Large intestine (tissue), 3 donors: Measurements from ENCODE around the gene DRG2. TPM values are rescaled to one million over a fixed set of nuclear protein-coding genes. Genes with fewer than 3 reads are reported as not detected.

Experiments used
- DNase-seq, 2 donors: peaks; one replicate each; pipeline versions ENCODE4 v3.0.0 to v3.0.0-alpha.2; 2013
- H3K27ac ChIP-seq: one replicate; pipeline ENCODE4 v1.5.1; 2013; ENCODE audit warnings: low read length
- H3K27me3 ChIP-seq: 2 replicates; pipeline ENCODE4 v1.6.1; 2013; ENCODE audit warnings: low read length; ENCODE audit not compliant: control insufficient read depth, insufficient read depth
- H3K36me3 ChIP-seq: 2 replicates; pipeline ENCODE4 v1.6.1; 2013; ENCODE audit warnings: low read length; ENCODE audit not compliant: control insufficient read depth, insufficient read depth
- H3K4me1 ChIP-seq: one replicate; pipeline ENCODE4 v1.6.1; 2013; ENCODE audit warnings: low read length; ENCODE audit not compliant: control insufficient read depth, insufficient read depth
- H3K4me3 ChIP-seq: one replicate; pipeline ENCODE4 v1.5.1; 2013; ENCODE audit warnings: low read length
- H3K9me3 ChIP-seq: one replicate; pipeline ENCODE4 v1.6.1; 2013; ENCODE audit warnings: mild to moderate bottlenecking, low read depth, low read length, moderate library complexity; ENCODE audit not compliant: control insufficient read depth
- WGBS: methylation state at CpG from one replicate; pipeline ENCODE4 v1.1.5; 2013; ENCODE audit warnings: low lambda C conversion rate; ENCODE audit not compliant: insufficient coverage; 5-methylcytosine and 5-hydroxymethylcytosine counted together
- polyA plus RNA-seq: library from polyadenylated mRNA; unstranded; fragments of 120-200 nt; gene quantifications from one replicate; pipeline ENCODE4 v1.2.1, GENCODE V29; 2013

DRG2 gene
- polyA plus RNA-seq, 1 donor: 38.1 TPM

DNA sequence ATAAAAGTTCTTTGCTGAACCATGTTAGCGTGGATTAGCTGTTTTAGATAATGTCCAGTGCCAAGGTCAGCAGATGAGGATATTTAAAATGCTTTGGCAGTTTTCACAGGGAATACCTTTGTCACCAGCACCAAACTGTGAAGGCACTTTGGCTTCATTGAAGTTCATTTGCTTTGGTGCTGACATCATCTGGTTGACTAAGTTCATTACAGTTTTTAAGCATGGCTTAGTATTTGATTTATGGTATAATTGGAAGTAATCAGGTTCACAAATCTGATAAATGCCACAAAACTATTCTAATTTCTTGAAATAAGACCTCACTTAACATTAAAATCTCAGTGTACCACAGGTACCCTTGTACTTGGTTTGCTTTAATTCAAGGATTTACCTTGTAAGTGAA, 44.3 kb upstream of the DRG2 start:
- no peak overlapping the region for H3K4me3 ChIP-seq
- no CpG with 5 or more reads among the region's 1 CpG for WGBS
- H3K36me3 ChIP-seq: peaks cover 20% of the 10 kb centered on the region
- H3K4me1 ChIP-seq: peaks cover 9% of the 10 kb centered on the region
- no peaks in the 10 kb centered on the region for H3K9me3 ChIP-seq
- H3K27me3 ChIP-seq: no peaks in the 10 kb centered on the region
- H3K27ac ChIP-seq: no peak overlapping the region
- no peak for DNase-seq

DNA sequence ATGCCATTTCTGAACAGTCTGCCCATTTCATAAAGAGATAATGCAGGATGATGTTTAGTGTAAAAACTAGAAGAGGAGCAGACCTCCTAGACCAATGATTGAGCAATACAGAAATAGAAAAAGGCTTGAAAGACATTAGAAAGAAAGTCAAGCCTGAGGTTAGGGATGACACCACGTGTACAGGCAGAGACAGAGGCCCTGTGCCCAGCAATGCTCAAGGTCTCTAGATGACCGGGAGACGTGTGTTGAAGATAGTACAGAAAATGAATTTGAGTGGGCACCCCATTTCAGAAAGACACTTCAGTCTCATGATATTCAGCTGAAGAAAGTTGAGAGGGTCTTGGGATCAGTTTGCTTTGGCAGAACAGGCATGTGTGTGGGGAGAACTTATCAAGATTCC, 43.1 kb upstream of the DRG2 start:
- no CpG with 5 or more reads among the region's 3 CpGs for WGBS

DNA sequence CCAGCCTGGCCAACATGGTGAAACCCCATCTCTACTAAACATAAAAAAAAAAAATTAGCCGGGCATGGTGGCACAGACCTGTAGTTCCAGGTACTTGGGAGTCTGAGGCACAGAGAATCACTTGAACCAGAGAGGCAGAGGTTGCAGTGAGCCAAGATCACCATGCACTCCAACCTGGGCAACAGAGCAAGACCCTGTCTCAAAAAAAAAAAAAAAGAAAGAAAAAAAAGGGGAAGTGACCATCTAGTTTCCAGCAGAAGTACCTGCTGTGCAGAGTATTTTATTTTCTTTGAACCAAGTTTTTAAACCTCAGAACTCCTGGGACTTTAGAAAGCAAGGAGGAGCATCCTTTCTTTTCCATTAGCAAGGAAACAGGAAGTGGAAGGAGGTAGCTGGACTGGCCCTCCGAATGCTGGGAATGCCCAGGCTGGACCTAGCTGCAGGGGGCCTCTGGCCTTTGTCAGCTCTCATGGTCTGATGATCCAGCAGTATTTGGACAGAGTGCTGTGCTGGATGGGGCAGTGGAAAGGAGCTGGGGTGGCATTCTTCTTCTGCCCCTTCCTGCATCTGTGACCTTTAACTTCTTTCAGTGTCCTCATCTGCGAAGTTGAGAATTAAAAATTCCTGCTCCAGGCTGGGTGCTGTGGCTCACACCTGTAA, 41.9 kb upstream of the DRG2 start:
- H3K27me3 ChIP-seq: no peaks in the 10 kb centered on the region
- H3K9me3 ChIP-seq: no peaks in the 10 kb centered on the region
- no peak for DNase-seq
- no CpG with 5 or more reads among the region's 3 CpGs for WGBS
- no peak overlapping the region for H3K4me3 ChIP-seq
- H3K36me3 ChIP-seq: peaks cover 20% of the 10 kb centered on the region
- peaks cover 1% of the 10 kb centered on the region for H3K4me1 ChIP-seq
- no peak overlapping the region for H3K27ac ChIP-seq

More for the DNA sequence above, 43.1 kb upstream of the DRG2 start:
- no peak for DNase-seq
- Histone ChIP-seq H3K27me3 (no peaks in the 10 kb centered on the region), H3K4me3 (no peak overlapping the region), H3K27ac (no peak overlapping the region), H3K4me1 (peaks cover 9% of the 10 kb centered on the region), H3K36me3 (peaks cover 20% of the 10 kb centered on the region), H3K9me3 (no peaks in the 10 kb centered on the region)

DNA sequence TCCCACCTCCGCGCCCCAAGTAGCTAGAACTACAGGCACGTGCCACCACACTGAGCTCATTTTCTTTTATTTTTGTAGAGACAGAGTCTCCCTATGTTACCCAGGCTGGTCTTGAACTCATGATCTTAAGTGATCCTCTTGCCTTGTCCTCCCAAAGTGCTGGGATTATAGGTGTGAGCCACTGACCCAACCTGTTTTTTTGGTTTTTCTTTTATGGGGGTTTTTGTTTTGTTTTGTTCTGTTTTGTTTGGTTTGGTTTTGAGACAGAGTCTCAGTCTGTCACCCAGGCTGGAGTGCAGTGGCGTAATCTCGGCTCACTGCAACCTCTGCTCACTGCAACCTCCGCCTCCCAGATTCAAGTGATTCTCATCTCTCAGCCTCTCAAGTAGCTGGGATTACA, 32.2 kb upstream of the DRG2 start:
- no peak overlapping the region for H3K4me3 ChIP-seq
- no peaks in the 10 kb centered on the region for H3K9me3 ChIP-seq
- no peaks in the 10 kb centered on the region for H3K27me3 ChIP-seq
- no peak for DNase-seq
- H3K36me3 ChIP-seq: peaks cover 31% of the 10 kb centered on the region
- WGBS: no CpG with 5 or more reads among the region's 6 CpGs
- H3K27ac ChIP-seq: no peak overlapping the region
- H3K4me1 ChIP-seq: no peaks in the 10 kb centered on the region

DNA sequence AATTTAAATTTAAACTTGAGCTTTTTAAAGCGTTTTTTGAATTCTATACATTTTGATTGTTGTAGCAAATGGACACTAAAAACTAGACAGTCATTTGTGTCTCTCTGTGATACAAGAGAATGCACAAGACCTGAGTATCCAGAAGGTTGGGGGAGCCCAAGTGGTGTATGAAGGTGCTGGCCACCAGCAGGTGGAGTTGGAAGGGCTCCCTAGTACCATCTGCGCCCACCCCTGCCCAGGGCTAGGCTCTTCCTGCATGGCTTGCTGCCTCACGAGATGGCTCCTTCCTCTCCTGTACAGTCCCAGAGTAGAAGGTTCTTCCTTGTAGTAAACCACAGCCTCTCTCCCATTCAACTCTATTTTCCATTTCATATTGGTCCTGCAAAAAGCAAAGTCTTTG, 31.5 kb upstream of the DRG2 start:
- Histone ChIP-seq H3K4me3 (no peak overlapping the region), H3K27ac (no peak overlapping the region), H3K27me3 (no peaks in the 10 kb centered on the region), H3K9me3 (no peaks in the 10 kb centered on the region), H3K4me1 (no peaks in the 10 kb centered on the region), H3K36me3 (peaks cover 34% of the 10 kb centered on the region)
- 80% methylated on average over 1 of the region's 3 CpGs for WGBS
- no peak for DNase-seq

DNA sequence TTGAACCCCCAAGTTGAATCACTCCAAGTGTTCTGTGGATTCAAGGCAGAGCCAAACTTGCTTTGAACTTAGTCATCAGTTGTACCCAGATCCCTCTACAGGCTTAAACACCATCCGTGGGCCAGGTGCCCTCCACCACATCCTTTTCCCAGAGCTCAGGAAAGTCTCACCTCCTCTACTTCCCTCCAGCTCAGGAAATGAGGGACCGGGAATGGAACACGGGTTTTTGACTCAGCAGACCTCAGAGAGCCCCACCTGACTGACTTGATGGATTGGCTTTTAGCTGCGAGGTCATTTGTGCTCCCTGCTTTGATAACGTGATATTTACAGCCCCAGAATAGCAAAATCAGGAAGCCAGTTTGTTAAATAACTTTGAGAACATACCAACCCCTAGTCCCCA, 28.5 kb upstream of the DRG2 start:
- Histone ChIP-seq H3K4me3 (no peak overlapping the region), H3K27me3 (no peaks in the 10 kb centered on the region), H3K27ac (no peak overlapping the region), H3K9me3 (no peaks in the 10 kb centered on the region), H3K4me1 (no peaks in the 10 kb centered on the region), H3K36me3 (peaks cover 51% of the 10 kb centered on the region)
- no CpG with 5 or more reads among the region's 5 CpGs for WGBS
- DNase-seq: no peak

DNA sequence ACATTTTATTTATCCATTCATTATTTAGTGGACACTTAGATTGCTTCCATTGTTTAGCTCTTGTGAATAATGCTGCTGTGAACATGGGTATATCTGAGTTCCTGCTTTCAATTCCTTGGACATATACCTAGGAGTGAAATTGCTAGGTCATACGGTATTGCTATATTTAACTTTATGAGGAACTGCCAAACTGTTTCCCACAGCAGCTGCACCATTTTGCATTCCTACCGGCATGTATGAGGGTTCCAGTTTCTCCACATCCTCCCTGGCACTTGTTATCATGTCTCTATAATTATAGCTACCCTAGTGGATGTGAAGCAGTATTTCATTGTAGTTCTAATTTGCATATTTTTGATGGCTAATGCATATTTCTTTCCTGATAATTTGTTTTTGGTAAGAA, 23.7 kb upstream of the DRG2 start:
- Histone ChIP-seq H3K36me3 (peaks cover 51% of the 10 kb centered on the region), H3K27me3 (no peaks in the 10 kb centered on the region), H3K9me3 (no peaks in the 10 kb centered on the region), H3K4me3 (no peak overlapping the region), H3K4me1 (no peaks in the 10 kb centered on the region), H3K27ac (no peak overlapping the region)
- no CpG with 5 or more reads among the region's 2 CpGs for WGBS
- no peak for DNase-seq

DNA sequence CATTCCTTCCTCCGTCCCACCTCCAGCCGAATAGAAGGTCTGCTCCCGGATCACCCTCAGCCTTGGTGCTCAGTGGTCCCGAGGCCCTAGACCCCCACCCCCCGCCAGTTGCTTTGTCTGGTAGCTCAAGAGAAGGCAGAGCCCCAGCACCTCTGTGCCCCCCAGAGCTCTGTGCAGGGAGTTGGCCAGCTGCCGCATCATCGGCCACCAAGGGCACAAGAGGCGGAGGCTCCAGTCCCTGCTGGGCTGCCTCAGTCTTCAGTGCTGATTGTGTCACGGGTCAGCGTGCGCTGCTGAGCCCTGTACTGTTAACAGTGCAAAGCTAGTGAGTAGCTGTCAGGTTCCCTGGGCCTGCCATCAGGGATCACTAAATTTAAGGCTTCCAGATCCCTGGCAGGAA, 22.2 kb upstream of the DRG2 start:
- Histone ChIP-seq H3K36me3 (peaks cover 45% of the 10 kb centered on the region), H3K27ac (no peak overlapping the region), H3K27me3 (no peaks in the 10 kb centered on the region), H3K9me3 (no peaks in the 10 kb centered on the region), H3K4me3 (no peak overlapping the region), H3K4me1 (no peaks in the 10 kb centered on the region)
- WGBS: no CpG with 5 or more reads among the region's 11 CpGs
- no peak for DNase-seq

DNA sequence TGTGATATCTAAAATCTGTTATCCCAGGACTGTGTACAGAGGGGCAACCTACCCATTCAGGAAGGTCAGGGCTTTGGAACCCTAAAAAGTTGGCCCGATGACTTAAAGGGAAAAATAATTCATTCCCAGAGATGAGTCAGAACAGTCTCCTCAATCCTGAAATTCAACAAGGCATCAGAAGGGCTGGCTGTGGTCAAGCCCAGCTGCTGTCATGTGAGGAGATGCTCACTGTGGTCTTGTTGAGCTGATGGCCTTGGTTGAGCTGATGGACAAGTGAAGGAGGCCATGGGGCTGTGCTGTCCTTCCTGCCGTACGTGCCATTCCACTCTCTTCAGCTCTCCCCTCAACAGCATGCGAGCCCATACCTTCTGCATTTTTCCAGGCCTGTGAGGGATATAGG, 20.9 kb upstream of the DRG2 start:
- WGBS: no CpG with 5 or more reads among the region's 4 CpGs

DNA sequence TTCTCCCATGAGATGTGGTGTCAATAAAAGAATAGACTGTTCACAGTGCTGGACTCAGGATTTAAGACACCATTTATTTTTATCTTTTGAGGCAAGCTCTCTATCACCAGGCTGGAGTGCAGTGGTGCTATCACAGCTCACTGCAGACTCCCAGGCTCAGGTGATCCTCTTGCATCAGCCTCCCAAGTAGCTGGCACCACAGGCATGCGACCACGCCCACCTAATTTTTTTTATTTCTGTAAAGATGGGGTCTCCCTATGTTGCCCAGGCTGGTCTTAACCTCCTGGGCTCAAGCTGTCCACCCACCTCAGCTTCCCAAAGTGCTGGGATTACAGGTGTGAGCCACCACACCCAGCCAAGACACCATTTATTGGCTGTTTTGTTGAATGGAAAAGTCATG, 18.6 kb upstream of the DRG2 start:
- WGBS: no CpG with 5 or more reads among the region's 2 CpGs
- Histone ChIP-seq H3K9me3 (no peaks in the 10 kb centered on the region), H3K27me3 (no peaks in the 10 kb centered on the region), H3K4me1 (no peaks in the 10 kb centered on the region), H3K4me3 (no peak overlapping the region), H3K27ac (no peak overlapping the region), H3K36me3 (peaks cover 23% of the 10 kb centered on the region)
- no peak for DNase-seq

More for the DNA sequence above, 20.9 kb upstream of the DRG2 start:
- no peaks in the 10 kb centered on the region for H3K4me1 ChIP-seq
- DNase-seq: no peak
- H3K9me3 ChIP-seq: no peaks in the 10 kb centered on the region
- H3K27me3 ChIP-seq: no peaks in the 10 kb centered on the region
- no peak overlapping the region for H3K4me3 ChIP-seq
- no peak overlapping the region for H3K27ac ChIP-seq
- H3K36me3 ChIP-seq: peaks cover 35% of the 10 kb centered on the region

DNA sequence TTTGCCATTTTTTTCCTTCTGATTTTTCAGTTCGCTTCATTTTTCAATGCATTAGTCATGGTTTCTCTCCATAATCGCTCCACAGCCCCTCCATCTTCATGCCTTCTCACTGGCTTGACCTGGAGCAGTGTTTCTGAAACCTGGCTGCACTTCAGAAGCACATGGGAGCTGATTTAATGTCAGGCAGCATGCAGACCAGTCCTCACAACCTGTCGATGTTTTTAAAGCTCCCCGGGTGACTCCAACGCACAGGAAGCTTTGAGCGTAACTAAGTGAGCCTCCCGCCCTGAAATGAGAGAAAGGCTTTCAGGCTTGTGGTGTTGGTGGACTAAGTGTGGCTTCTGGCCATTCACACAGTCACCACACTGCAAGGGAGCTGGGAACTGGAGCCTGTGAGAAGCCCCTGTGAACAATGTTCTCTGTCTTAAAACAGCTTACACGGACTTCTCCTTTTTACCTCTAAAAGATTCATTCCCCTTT, 16.8 kb upstream of the DRG2 start:
- Histone ChIP-seq H3K4me1 (no peaks in the 10 kb centered on the region), H3K27ac (no peak overlapping the region), H3K9me3 (no peaks in the 10 kb centered on the region), H3K27me3 (no peaks in the 10 kb centered on the region), H3K4me3 (no peak overlapping the region), H3K36me3 (peaks cover 10% of the 10 kb centered on the region)
- WGBS: 73% methylated on average over 3 of the region's 8 CpGs
- DNase-seq: no peak
